Measurements from ENCODE around the gene WSCD1. TPM values are rescaled to one million over a fixed set of nuclear protein-coding genes. Genes with fewer than 3 reads are reported as not detected.

The WSCD1 gene
- total and polyA plus RNA-seq, 8 donors, result 2.9 to 6.7 (median 4.4) TPM

DNA sequence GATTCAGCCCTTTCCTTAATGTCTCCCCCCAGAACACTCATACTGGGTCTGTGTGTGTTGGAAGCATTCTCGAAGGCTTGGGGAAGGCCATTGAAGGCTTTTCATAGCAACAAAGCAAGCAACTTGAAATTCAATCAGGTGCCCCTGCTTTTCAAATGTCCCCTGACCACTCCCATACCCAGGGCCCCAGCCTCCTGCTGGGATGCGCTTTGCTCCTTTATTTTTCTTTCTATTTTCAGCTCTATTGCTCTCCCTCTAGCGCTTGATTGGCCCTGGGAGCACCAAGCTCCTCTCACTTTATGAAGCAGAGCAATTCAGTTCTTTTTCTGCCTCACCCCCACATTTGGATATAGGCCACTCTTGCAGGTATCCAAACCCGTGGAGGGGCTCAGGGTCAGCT lies 92.0 kb downstream of the WSCD1 start:
- intact Hi-C loops (cut with DNase I), result no loop called here

DNA sequence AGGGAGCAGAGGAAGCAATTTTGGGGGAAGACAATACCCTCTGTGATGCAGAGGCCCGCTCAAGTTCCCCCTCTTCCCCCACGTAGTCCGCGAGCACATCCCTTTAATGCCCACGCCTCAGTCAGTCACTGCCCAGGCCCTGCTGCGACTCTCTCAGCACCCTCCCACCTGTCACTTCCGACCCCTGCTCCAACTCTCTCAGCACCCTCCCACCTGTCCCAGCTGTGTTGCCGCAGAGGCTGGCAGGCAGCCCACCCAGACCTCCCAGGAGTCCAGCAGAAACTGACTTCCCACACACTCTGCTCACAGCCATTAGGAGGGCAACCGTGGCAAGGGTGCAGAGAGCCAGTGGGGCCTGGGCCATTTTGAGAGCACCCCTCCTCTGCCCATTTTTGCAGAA lies 92.7 kb downstream of the WSCD1 start:
- ATAC-seq (no peak), DNase-seq (no peak)
- H3K36me3 ChIP-seq, result no peaks in the 10 kb centered on the region
- no peaks in the 10 kb centered on the region for H3K4me1 ChIP-seq
- no peaks in the 10 kb centered on the region for H3K9me3 ChIP-seq
- TF ChIP-seq, protein P1, sequence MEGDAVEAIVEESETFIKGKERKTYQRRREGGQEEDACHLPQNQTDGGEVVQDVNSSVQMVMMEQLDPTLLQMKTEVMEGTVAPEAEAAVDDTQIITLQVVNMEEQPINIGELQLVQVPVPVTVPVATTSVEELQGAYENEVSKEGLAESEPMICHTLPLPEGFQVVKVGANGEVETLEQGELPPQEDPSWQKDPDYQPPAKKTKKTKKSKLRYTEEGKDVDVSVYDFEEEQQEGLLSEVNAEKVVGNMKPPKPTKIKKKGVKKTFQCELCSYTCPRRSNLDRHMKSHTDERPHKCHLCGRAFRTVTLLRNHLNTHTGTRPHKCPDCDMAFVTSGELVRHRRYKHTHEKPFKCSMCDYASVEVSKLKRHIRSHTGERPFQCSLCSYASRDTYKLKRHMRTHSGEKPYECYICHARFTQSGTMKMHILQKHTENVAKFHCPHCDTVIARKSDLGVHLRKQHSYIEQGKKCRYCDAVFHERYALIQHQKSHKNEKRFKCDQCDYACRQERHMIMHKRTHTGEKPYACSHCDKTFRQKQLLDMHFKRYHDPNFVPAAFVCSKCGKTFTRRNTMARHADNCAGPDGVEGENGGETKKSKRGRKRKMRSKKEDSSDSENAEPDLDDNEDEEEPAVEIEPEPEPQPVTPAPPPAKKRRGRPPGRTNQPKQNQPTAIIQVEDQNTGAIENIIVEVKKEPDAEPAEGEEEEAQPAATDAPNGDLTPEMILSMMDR (IDR thresholded peaks at IDR 0.05), result no peak
- peaks cover 0 to 17% of the 10 kb centered on the region in 2 donors for H3K27me3 ChIP-seq
- intact Hi-C loops (cut with DNase I), result no loop called here
- H3K27ac ChIP-seq, result no peak overlapping the region
- H3K4me3 ChIP-seq, result no peak overlapping the region

More for the DNA sequence above, 92.0 kb downstream of the WSCD1 start:
- no peaks in the 10 kb centered on the region for H3K36me3 ChIP-seq
- ATAC-seq (no peak), DNase-seq (no peak)
- TF ChIP-seq, protein P1 (IDR thresholded peaks at IDR 0.05), result no peak
- no peak overlapping the region for H3K27ac ChIP-seq
- peaks cover 0 to 17% of the 10 kb centered on the region in 2 donors for H3K27me3 ChIP-seq
- no peak overlapping the region for H3K4me3 ChIP-seq
- H3K9me3 ChIP-seq, result no peaks in the 10 kb centered on the region
- no peaks in the 10 kb centered on the region for H3K4me1 ChIP-seq

GRCh38 chr17:6163612-6164333 lies 93.6 kb downstream of the WSCD1 start:
- H3K4me1 ChIP-seq, result no peaks in the 10 kb centered on the region
- DNase-seq, result no peak
- intact Hi-C loops (cut with DNase I), result no loop called here

GRCh38 chr17:6164996-6165395 lies 94.8 kb downstream of the WSCD1 start:
- Histone ChIP-seq H3K4me1 (no peaks in the 10 kb centered on the region), H3K9me3 (no peaks in the 10 kb centered on the region), H3K27me3 (peaks cover 0 to 6% of the 10 kb centered on the region in 2 donors), H3K27ac (no peak overlapping the region), H3K36me3 (no peaks in the 10 kb centered on the region), H3K4me3 (no peak overlapping the region)
- TF ChIP-seq, protein P1 (IDR thresholded peaks at IDR 0.05), result no peak
- intact Hi-C loops (cut with DNase I), result no loop called here
- no peak for DNase-seq
- ATAC-seq, result no peak

More at GRCh38 chr17:6163612-6164333, 93.6 kb downstream of the WSCD1 start:
- ATAC-seq, result no peak
- H3K4me3 ChIP-seq, result no peak overlapping the region
- peaks cover 0 to 14% of the 10 kb centered on the region in 2 donors for H3K27me3 ChIP-seq
- no peaks in the 10 kb centered on the region for H3K36me3 ChIP-seq
- H3K27ac ChIP-seq, result no peak overlapping the region
- TF ChIP-seq, protein P1 (IDR thresholded peaks at IDR 0.05), result no peak
- H3K9me3 ChIP-seq, result no peaks in the 10 kb centered on the region

DNA sequence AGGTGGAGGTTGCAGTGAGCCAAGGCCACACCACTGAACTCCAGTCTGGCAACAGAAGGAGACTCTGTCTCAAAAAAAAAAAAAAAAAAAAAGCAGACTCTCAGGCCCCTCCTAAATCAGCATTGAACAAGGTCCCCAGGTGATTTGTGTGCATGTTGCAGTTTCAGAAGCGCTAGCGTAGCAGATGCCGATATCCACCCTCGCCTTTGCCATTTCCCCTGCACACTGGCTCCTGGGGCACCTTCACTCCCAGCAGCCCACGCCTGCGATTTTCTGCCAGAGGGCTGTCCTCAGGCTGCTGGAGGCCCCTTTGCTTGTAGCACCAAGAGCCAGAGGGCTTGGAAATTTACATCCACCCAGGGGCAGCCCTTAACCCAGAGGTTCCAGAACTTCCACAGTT lies 95.6 kb downstream of the WSCD1 start:
- H3K4me3 ChIP-seq, result no peak overlapping the region
- no peaks in the 10 kb centered on the region for H3K27me3 ChIP-seq
- DNase-seq (no peak), ATAC-seq (no peak)
- no peaks in the 10 kb centered on the region for H3K4me1 ChIP-seq
- TF ChIP-seq, protein P1 (IDR thresholded peaks at IDR 0.05), result no peak
- H3K27ac ChIP-seq, result no peak overlapping the region
- intact Hi-C loops (cut with DNase I), result no loop called here
- H3K36me3 ChIP-seq, result no peaks in the 10 kb centered on the region
- H3K9me3 ChIP-seq, result no peaks in the 10 kb centered on the region
